Activated B cell treated with CpG ODN at 0.5 μM for 24 hours (primary cell): ENCODE results near the gene GALNT6. TPM values are rescaled to one million over a fixed set of nuclear protein-coding genes. Genes with fewer than 3 reads are reported as not detected.
A peak's percentile ranks its signal among the peaks of the same experiment; 100 is the strongest.

Experiments used
- ATAC-seq: fragments of 200-7000 bp; cut with Tn5 transposase; one replicate; pipeline ENCODE4 v1.10.0; 2021; ENCODE audit warnings: low read depth, mild to moderate bottlenecking, moderate library complexity
- CTCF ChIA-PET: fragments of 350-600 bp; sonication (Branson Sonifier 250); formaldehyde crosslinking; loops from one replicate; lab custom pipeline; 2021; ENCODE audit warnings: antibody characterized with exemption; lab: Charles Lee
- POLR2A ChIA-PET: fragments of 350-600 bp; sonication (Branson Sonifier 250); formaldehyde crosslinking; loops from one replicate; lab custom pipeline; 2021; ENCODE audit warnings: antibody characterized with exemption; lab: Charles Lee
- DNase-seq: peaks from one replicate; pipeline ENCODE4 v3.0.0; 2022
- H3K27ac Mint-ChIP-seq: one replicate; pipeline ENCODE4 v1.8.0; 2020; ENCODE audit warnings: mixed read lengths
- H3K27me3 Mint-ChIP-seq: one replicate; pipeline ENCODE4 v1.8.0; 2021; ENCODE audit warnings: mixed read lengths
- H3K36me3 Mint-ChIP-seq: one replicate; pipeline ENCODE4 v1.8.0; 2021; ENCODE audit warnings: low read depth, mixed read lengths
- H3K4me1 Mint-ChIP-seq: one replicate; pipeline ENCODE4 v1.8.0; 2021; ENCODE audit warnings: mixed read lengths
- H3K4me3 Mint-ChIP-seq: one replicate; pipeline ENCODE4 v1.8.0; 2020; ENCODE audit warnings: mild to moderate bottlenecking, mixed read lengths
- H3K9me3 Mint-ChIP-seq: one replicate; pipeline ENCODE4 v1.8.0; 2020; ENCODE audit warnings: mixed read lengths
- CTCF ChIP-seq: fragments of 200-600 bp; IDR thresholded peaks from one replicate; pipeline ENCODE4 v1.8.0; 2022; ENCODE audit warnings: antibody characterized with exemption, mild to moderate bottlenecking
- intact Hi-C: fragments of 100-400 bp; cut with micrococcal nuclease; formaldehyde crosslinking; loops from one replicate; pipeline ENCODE4 v1.15.1; 2024
- total RNA-seq: library from RNA; stranded (reverse); gene quantifications from 2 replicates; pipeline ENCODE4 v1.2.3, GENCODE V29; 2022

The GALNT6 gene
- total RNA-seq, 1 donor from 2014 or later: 24.4 TPM

- no peak for ATAC-seq
- no peaks in the 10 kb centered on the region for H3K9me3 Mint-ChIP-seq
- intact Hi-C loops: no loop called here
- H3K4me3 Mint-ChIP-seq: no peak overlapping the region
- DNase-seq: no peak
- H3K36me3 Mint-ChIP-seq: no peaks in the 10 kb centered on the region
- TF ChIP-seq CTCF: no peak
- ChIA-PET CTCF (interaction anchor here (1.5 kb wide), 1 partner anchor 56 kb away, joined by 4 read pairs; no protein-coding TSS in a partner anchor), POLR2A (interaction anchor here (1.0 kb wide), 2 partner anchors 28 to 40 kb away, joined by 3 to 7 read pairs; no protein-coding TSS in a partner anchor)
- peaks cover 53% of the 10 kb centered on the region for H3K4me1 Mint-ChIP-seq
- H3K27me3 Mint-ChIP-seq: no peaks in the 10 kb centered on the region
- H3K27ac Mint-ChIP-seq: no peak overlapping the region
Observed at GRCh38 chr12:51397670-51398069, 6.5 kb upstream of the GALNT6 start.

- CTCF ChIA-PET: interaction anchor here (0.7 to 1.8 kb wide), 4 partner anchors 26 to 137 kb away, joined by 3 to 6 read pairs (median 4); no protein-coding TSS in a partner anchor
- Mint-ChIP-seq H3K4me3 (peak overlapping the region; percentile 57), H3K4me1 (peaks cover 68% of the 10 kb centered on the region), H3K27me3 (no peaks in the 10 kb centered on the region), H3K9me3 (no peaks in the 10 kb centered on the region), H3K27ac (peak overlapping the region; percentile 61), H3K36me3 (peaks cover 2% of the 10 kb centered on the region)
- peak; percentile 8 for ATAC-seq
- POLR2A ChIA-PET: interaction anchor here (0.6 to 2.0 kb wide), 9 partner anchors 19 to 1824 kb away, joined by 3 to 15 read pairs (median 4); partner anchors contain the start of genes CSRNP2 and POU6F1
- TF ChIP-seq CTCF: no peak
- no peak for DNase-seq
- intact Hi-C loops: no loop called here
Observed at GRCh38 chr12:51395283-51396230, 4.4 kb upstream of the GALNT6 start.

- peaks cover 2% of the 10 kb centered on the region for H3K36me3 Mint-ChIP-seq
- no peaks in the 10 kb centered on the region for H3K9me3 Mint-ChIP-seq
- CTCF ChIA-PET: interaction anchor here (0.7 to 1.8 kb wide), 5 partner anchors 12 to 42 kb away, joined by 3 to 5 read pairs (median 3); no protein-coding TSS in a partner anchor
- POLR2A ChIA-PET: interaction anchor here (1.0 to 6.0 kb wide), 3 partner anchors 22 to 155 kb away, joined by 3 to 76 read pairs (median 8); no protein-coding TSS in a partner anchor
- no peak for ATAC-seq
- intact Hi-C loops: loop anchor here (1.0 kb wide), 1 partner anchor 196 kb away; no protein-coding TSS in a partner anchor
- H3K4me3 Mint-ChIP-seq: peak overlapping the region; percentile 94
- TF ChIP-seq CTCF: no peak
- no peak for DNase-seq
- peaks cover 76% of the 10 kb centered on the region for H3K4me1 Mint-ChIP-seq
- H3K27ac Mint-ChIP-seq: peak overlapping the region; percentile 85
- H3K27me3 Mint-ChIP-seq: no peaks in the 10 kb centered on the region
Observed at GRCh38 chr12:51393676-51394545, 2.7 kb upstream of the GALNT6 start.

GRCh38 chr12:51392556-51393237, 1.5 kb upstream of the GALNT6 start:
- no peaks in the 10 kb centered on the region for H3K27me3 Mint-ChIP-seq
- DNase-seq (no peak), ATAC-seq (peak; percentile 26)
- H3K4me1 Mint-ChIP-seq: peaks cover 76% of the 10 kb centered on the region
- intact Hi-C loops: loop anchor here (1.0 kb wide), 1 partner anchor 198 kb away; no protein-coding TSS in a partner anchor
- no peak for TF ChIP-seq CTCF
- peak overlapping the region; percentile 85 for H3K27ac Mint-ChIP-seq
- peak overlapping the region; percentile 94 for H3K4me3 Mint-ChIP-seq
- H3K36me3 Mint-ChIP-seq: peaks cover 2% of the 10 kb centered on the region
- H3K9me3 Mint-ChIP-seq: no peaks in the 10 kb centered on the region
- ChIA-PET POLR2A (interaction anchor here (0.7 to 6.0 kb wide), 5 partner anchors 12 to 35 kb away, joined by 4 to 76 read pairs (median 5); partner anchors contain the start of gene SLC4A8), CTCF (interaction anchor here (0.7 to 1.6 kb wide), 3 partner anchors 13 to 37 kb away, joined by 3 read pairs; no protein-coding TSS in a partner anchor)
